Ramos (cell line): ENCODE data around the gene JAKMIP3.

Source experiments
- in situ Hi-C: fragments of 300-500 bp; cut with MboI; formaldehyde crosslinking; loops from one replicate; pipeline ENCODE4 v1.14.3; 2022; ENCODE audit warnings: low sequenced_read_pairs; ENCODE audit not compliant: unreplicated experiment

Gene JAKMIP3

DNA sequence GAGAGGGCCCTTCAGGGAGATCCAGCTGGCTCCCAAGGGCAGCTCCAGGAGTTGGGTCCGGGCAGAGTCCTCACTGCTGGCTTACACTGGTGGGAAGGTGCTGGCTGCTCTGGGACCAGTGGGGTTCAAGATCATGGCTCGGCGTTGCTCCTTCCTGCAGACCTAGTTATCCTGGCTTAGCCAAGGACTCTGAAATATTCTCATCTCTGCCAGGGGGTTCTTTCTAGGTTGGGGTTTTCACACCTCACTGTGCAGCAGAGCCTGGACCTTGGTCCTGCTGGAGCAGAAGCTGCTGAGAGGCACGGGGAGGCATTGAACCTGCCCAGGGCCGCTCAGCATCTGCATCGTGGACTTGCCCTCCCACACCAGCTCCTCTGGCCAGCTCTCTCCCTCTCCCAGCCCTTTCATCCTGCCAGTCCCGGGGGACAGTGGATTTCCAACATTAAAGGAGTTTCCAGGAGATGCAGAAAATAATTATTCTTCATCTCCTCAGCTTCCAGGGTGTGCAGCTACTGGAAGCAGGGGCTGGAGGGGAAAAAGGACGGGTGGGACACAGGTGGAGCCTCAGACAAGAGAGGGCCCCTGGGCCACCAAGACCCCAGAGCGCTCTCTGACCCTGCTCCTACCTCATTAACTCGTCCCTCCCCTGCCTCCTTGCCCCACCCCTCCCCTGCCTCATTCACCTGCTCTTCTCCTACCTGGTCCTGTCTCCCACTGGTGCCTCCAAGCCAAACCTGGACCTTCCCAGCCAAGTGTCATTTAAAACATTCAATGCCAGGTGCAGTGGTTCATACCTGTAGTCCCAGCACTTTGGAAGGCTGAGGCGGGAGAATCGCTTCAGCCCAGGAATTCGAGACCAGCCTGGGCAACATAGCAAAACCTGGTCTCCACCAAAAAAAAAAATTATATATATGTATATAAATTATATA lies 42.5 kb downstream of the JAKMIP3 start:
- in situ Hi-C loops, result no loop called here

GRCh38 chr10:132109341-132110110 lies 43.8 kb downstream of the JAKMIP3 start:
- in situ Hi-C loops, result no loop called here

- in situ Hi-C loops, result no loop called here
These were observed 44.4 kb downstream of the JAKMIP3 start for GRCh38 chr10:132110111-132110521.

DNA sequence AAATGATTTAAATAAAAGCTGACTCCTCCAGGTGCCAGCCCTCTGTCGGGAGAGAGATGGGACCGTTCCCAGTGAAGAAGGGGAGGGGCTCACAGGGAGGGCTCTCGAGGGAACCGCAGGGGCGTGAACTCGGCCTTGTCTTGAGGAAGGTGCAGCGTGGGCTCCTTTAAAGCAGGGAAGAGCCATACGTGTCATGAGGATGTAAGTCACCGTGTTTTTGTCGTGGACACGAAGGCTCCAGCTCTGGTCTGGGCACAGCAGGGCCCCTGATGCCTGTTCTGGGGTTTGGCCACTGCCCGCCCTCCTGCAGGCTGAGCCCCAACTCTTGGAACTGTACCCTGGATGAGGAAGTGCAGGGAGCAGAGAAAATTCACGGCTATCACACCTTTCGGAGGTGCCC lies 45.0 kb downstream of the JAKMIP3 start:
- in situ Hi-C loops, result no loop called here

GRCh38 chr10:132111121-132111731 lies 45.5 kb downstream of the JAKMIP3 start:
- in situ Hi-C loops, result no loop called here

GRCh38 chr10:132111871-132112341 lies 46.2 kb downstream of the JAKMIP3 start:
- in situ Hi-C loops, result no loop called here

- in situ Hi-C loops, result no loop called here
These were observed 46.9 kb downstream of the JAKMIP3 start for GRCh38 chr10:132112611-132113010.

DNA sequence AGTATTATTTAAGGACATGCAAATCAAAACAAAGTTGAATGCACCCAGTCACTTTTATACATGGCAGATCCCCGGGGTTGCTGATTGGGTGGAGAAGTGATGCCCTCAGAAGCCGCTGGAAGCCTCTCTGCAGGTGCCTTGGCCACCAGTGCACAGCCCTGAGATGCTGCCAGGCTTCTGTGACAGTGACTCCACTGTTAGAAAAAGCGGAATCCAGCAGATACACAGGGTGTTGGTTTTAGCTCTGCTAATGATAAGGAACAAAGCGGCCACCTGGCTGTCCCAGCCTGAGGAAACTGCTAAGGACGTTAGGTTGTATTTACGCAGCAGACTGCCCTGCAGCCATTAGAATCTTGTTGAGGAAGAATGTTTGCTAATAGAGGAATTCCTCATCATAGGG lies 47.5 kb downstream of the JAKMIP3 start:
- in situ Hi-C loops, result no loop called here

GRCh38 chr10:132113766-132114365 lies 48.1 kb downstream of the JAKMIP3 start:
- in situ Hi-C loops, result no loop called here

GRCh38 chr10:132114953-132115520 lies 49.3 kb downstream of the JAKMIP3 start:
- in situ Hi-C loops, result no loop called here
